ENCODE measurements around the gene FARS2.
"Not testable (repeated sequence)": the region's sequence is repeated elsewhere in the genome, so short reads cannot be mapped to it uniquely, and the experiment has no call there.

The FARS2 gene

DNA sequence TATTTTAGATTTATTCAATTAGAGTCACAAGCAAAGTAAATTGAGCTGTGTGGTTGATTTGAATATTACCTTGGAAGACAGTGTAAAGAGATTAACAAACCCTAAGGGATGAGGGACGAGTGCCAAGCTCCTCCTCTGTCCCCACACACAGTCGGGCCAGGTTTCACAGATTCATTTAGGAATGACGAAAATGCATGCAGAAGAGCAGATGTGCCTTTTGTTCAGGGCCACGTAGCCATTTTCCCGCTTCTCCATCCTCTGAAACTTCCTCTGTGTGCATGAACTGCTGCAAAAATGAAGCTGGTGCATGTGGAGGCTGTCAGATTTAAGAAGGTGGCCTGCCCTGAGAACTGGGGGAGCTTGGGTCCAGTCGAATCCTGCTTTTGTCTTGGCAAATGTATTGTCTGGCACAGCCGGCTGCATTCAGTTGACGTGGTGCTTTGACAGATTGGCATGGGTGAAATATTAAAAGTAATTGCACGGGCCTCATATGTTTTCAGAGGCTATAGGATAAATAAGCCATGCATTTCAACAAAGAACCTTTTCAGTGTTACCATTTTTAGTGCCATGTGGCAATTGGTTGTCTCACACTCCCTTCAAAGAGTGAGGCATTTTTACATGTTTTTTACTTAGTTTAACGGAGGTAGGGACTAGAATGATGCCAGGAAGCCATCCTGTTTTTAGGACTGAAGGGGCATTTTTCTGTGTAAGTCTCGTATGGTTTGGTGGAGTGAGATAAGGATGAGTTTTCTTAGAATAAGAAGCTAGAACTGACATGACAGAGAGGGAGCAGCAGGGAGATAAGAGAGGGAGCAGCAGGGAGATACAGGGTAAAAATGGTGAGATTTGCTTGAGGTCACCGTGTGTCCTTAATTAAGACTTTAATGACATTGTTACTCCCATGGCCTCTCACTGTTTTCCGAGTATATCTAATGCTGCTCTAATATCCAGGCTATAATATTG lies 384.3 kb downstream of the FARS2 start:
- peak; percentile 25 for DNase-seq

DNA sequence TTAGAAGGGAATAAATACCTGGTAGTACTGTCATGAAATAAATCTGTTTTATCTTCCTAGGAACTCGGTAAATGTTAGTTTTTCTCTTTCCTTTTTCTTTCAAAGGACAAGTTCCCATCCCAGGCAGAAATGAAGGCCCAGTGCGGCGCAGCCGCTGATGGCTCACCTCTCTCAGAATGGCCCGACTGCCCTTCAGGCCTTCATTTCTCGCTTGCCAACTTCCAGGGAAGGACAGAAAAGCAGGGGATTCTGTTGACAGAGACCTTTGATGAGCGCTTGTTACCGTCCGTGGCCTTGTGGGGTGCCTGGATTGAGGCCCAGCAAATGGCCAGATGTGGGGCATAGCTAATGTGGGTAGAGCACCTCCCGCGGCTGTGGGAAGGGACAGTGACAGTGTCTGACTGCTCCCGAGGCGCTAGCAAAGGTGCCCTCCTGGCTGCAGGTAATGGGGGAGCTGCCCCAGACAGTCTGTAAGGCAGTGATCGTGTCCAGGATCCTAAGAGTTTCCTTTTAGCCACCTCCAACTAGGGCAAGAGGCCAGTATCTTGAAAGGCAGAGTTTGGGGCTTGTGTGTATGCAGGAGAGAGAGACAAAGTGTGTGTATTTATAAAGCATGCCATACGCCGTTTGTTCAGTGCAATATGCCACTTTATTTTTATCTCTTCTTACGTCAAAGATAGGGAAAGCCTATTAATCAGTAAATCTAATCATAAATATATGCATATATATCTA lies 391.3 kb downstream of the FARS2 start:
- DNase-seq = no peak

DNA sequence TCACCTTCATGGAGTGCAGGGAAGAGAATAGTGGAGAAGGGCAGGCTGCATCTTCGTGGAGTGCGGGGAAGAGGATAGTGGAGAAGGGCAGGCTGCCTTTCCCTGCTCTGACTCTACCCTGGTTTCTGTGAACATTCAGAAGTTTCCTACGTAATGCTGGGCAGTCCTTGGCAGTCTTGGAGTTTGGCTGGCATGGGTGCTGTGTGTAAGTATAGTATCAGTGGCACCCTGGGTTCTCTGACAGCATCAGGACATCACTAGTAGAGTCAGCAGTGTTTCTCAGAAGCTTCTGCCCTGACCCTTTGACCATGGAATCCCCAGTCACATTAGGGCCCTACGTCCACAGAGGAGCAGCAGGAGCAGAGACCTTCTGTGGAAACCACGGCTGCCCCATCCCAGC lies 392.5 kb downstream of the FARS2 start:
- DNase-seq = no peak

DNA sequence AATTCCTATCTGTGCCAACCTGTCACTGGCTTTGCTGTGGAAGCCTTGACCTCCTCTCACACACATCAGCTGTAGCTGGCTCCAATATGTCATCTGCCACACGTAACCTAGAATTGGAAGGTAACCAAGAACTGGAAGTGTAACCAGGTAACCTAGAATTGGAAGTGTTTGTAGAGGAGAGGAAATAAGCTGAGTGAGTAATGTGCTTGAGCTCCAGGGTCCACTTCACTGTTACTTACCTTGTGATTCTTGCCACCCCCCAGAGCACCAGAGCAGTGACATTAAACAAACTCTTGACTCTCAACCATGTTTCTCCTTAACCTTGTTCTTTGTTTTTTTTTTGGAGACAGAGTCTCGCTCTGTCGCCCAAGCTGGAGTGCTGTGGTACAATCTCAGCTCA lies 394.9 kb downstream of the FARS2 start:
- DNase-seq = peak; percentile 31

DNA sequence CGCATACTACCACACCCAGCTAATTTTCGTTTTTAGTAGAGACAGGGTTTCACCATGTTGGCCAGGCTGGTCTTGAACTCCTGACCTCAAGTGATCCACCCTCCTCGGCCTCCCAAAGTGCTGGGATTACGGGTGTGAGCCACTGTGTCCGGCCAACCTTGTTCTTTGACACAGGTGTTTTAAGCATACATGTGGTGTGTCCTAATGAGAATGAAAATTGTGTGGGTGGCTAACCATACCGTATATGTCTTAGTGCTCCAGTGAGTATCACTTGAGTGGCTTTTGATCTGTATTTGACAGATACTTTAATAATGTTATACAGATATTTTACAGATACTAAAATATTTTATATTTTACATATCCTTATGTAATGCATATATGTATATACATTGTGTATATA lies 395.4 kb downstream of the FARS2 start:
- DNase-seq = not testable (repeated sequence)

GRCh38 chr6:5657684-5658430 lies 396.5 kb downstream of the FARS2 start:
- no peak for DNase-seq

GRCh38 chr6:5659467-5659866 lies 398.2 kb downstream of the FARS2 start:
- no peak for DNase-seq

DNA sequence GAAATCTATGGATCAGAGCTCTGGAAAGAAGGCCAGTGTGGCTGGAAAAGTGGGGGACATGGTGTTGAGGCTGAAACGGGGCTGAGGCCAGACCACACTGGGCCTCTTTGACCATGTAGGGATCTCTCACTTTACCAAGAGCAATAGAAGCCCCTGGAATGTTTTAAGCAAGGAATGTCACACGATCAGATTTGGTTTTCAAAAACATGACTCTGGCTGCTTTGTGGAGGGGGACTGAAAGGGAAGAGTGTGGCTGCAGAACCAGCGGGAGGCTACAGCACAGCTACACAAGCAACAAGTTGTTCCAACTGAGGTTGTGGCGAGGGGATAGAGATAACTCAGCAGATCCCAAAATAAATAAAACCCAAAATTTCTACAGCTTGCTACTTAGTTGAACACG lies 399.5 kb downstream of the FARS2 start:
- no peak for DNase-seq

DNA sequence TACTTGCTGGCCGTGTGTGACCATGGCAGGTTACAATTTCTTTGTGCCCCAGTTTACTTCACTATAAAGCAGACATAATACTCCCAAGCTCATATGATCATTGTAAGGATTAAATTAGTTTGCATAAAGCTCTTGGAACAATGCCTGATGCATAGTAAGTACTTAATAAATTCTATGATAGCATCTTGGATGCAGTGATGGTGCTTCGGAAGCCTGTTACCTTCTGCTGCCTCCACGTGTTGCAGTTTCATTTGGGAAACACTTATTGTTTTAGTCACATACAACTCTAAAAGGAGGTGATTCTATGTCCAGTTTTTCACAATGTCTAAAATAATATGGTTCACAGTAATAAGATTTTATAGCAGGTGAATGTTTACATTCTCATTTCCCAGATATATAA lies 401.5 kb downstream of the FARS2 start:
- DNase-seq = no peak

- DNase-seq = no peak
Observed at GRCh38 chr6:5663259-5663658, 401.9 kb downstream of the FARS2 start.

DNA sequence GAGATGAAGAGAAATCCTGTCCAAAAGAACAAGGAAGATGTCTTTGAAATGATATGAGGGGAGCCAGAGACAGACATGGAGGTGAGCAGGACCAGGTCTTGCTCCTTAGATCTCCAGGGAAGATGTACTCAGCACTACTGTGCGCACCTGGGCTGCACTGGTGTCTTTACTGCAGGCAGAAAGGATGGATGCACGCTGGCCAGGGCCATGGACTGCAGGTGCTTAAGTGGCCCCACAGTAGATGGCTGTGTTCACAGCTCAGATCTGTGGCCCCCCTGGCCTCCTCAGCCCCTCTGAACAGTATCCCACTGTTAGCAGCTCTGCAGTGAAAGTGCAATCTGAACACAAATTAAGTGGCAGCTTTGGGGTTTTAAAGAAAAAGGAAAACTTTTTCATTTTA lies 402.4 kb downstream of the FARS2 start:
- DNase-seq = no peak

GRCh38 chr6:5664149-5664548 lies 402.8 kb downstream of the FARS2 start:
- no peak for DNase-seq

GRCh38 chr6:5665173-5665572 lies 403.9 kb downstream of the FARS2 start:
- no peak for DNase-seq

GRCh38 chr6:5665667-5666066 lies 404.4 kb downstream of the FARS2 start:
- DNase-seq = no peak

DNA sequence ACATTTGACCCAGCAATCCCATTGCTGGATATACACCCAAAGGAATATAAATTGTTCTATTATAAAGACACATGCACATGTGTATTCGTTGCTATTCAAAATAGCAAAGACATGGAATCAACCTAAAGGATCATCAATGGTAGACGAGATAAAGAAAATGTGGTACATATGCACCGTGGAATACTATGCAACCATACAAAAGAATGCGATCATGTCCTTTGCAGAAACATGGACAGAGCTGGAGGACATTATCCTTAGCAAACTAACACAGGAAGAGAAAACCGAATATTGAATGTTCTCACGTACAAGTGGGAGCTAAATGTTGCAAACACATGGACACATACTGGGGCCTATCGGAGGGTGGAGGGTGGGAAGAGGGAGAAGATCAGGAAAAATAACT lies 405.4 kb downstream of the FARS2 start:
- DNase-seq = no peak

DNA sequence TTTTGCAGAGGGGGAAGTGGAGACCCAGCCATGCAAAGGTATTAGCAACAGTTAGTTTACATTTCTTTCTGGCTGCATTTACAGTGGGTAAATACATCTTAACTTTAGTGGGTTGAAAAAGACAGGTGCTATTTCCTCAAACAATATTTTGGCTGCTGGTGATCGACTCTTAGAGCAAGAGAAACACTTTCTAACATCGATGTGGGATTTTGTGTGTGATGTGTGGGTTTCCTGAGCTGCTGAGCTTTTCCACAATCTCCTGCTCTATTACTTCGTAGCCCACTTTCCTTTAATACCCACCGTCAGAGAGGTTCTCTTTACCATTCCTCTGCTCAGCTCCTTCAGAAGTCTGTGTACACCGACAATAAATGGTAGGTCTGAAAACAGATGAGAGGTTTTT lies 406.4 kb downstream of the FARS2 start:
- DNase-seq = no peak

- no peak for DNase-seq
Observed at GRCh38 chr6:5670381-5670780, 409.1 kb downstream of the FARS2 start.

DNA sequence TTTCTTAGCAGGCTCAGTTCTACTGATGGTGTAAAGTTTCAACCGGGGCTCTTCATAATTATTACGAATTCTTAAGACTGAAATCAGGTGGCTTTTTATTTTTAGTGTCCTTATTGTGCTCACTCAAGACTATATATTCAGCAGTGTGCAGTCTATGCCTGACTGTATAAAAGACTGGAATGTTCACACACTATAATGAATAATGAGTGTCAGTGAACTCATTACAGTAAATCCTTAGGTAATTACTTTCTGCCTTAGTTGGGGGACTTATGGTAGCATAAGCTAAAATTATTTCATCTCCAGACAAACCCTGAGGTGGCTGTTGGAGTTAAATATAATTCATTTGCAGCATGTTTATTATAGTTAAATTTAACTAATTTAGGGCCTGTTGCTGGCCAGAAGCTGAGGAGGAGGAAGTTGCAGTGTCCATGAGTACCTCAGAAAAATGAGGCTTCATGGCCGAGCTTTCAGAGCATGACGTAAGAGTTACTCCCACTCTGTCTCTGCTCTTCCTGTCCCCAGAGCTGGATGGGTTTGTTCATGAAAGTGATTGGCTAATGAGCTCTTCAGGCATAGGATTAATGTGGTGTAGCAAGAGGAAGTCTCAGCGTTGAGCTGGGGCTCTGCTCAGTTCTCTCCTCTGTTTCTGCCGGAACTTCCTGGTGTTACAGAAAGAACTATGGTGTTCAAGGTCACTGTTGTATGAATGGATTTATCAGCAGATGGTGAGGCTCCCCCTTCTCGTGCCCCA lies 409.7 kb downstream of the FARS2 start:
- no peak for DNase-seq

DNA sequence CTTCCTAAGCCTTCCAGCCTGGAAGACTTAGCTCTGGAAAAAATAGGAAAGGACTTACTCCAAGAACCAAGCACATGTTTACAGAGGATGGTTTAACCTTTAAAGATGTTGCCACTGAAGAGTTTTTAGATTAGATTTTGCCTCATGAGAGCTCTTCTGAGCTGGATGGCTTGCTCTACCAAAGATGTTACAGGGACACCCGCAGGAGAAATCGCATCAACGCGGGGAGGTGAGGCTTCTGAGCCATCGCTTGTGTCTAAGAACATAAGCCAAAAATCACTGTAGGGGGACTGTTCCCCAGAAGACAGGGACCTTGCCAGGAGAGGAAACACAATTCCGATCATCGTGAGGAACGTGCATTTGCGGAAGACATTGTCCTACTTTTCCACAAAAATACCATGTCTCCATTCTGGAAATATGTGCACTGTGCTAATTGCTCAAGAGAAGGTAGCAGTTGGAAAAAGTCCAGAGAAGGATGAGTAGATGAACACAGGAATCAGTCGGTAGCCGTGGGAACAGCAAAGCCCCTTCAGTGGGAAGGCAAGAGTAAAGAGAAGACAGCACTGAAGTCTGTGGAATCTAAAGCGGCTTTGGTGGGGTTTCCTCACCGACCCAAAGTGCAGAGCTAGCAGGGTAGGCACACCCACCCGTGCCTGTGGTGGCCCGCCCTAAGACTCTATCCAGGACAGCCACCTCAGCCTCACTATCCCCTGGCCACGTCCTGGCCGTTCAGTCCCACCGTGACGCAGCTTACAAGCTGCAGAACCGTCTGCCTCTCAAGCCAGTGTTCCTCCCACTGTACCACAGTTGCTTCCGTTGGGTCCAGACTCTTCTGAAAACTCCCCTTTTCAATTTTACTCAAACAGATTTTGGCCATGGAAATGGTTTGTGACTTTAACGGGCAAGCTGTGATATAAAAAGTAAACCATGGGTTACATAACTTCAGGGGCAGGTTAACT lies 410.6 kb downstream of the FARS2 start:
- no peak for DNase-seq

DNA sequence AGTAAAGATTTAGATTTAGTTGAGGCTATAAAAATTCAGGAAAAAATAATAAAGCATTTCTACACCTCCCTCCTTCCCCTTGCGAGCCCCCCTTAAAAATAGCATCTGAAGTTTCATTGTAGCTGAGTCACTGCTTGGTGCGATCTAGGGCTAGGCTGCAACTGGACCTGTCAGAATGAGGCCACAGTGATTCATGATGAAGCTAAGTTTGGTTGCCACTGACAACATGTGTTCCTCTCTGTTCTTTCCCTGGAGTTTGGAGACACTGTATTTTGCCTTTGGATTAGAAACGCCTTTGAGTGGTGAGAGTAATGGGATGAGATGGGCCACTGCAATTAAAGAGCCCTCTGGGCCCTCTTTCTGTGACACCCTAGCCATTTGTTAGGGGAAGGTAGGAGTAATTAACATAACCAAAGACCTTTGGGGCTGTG lies 411.3 kb downstream of the FARS2 start:
- no peak for DNase-seq

GRCh38 chr6:5673019-5673790 lies 411.9 kb downstream of the FARS2 start:
- no peak for DNase-seq

All from DMS79 (cell line).